Activated gamma-delta T cell (primary cell): ENCODE results near the gene GANC.
"Not testable (repeated sequence)": the region's sequence is repeated elsewhere in the genome, so short reads cannot be mapped to it uniquely, and the experiment has no call there.

Source experiments
- DNase-seq: peaks from one replicate; lab custom pipeline; 2025; lab: John Stamatoyannopoulos, UW

The GANC gene

GRCh38 chr15:42282926-42283325 is 9.9 kb downstream of the GANC start:
- no peak for DNase-seq

GRCh38 chr15:42283671-42284070 is 10.7 kb downstream of the GANC start:
- no peak for DNase-seq

- DNase-seq: no peak
These were observed 11.6 kb downstream of the GANC start for GRCh38 chr15:42284551-42284950.

- DNase-seq: no peak
These were observed 12.0 kb downstream of the GANC start for GRCh38 chr15:42285034-42285433.

GRCh38 chr15:42286445-42287029 is 13.5 kb downstream of the GANC start:
- no peak for DNase-seq

GRCh38 chr15:42287931-42288330 is 14.9 kb downstream of the GANC start:
- DNase-seq: no peak

GRCh38 chr15:42289166-42289565 is 16.2 kb downstream of the GANC start:
- no peak for DNase-seq

GRCh38 chr15:42301004-42301403 is 28.0 kb downstream of the GANC start:
- not testable (repeated sequence) for DNase-seq

GRCh38 chr15:42306681-42307080 is 33.7 kb downstream of the GANC start:
- no peak for DNase-seq

GRCh38 chr15:42313463-42313862 is 40.5 kb downstream of the GANC start:
- DNase-seq: no peak

GRCh38 chr15:42314818-42315217 is 41.8 kb downstream of the GANC start:
- no peak for DNase-seq

- no peak for DNase-seq
These were observed 42.5 kb downstream of the GANC start for GRCh38 chr15:42315521-42315920.

GRCh38 chr15:42316282-42316805 is 43.3 kb downstream of the GANC start:
- DNase-seq: not testable (repeated sequence)

- no peak for DNase-seq
These were observed 46.2 kb downstream of the GANC start for GRCh38 chr15:42319206-42319605.

- DNase-seq: no peak
These were observed 51.3 kb downstream of the GANC start for GRCh38 chr15:42324308-42324707.

- DNase-seq: no peak
These were observed 56.2 kb downstream of the GANC start for GRCh38 chr15:42329161-42329560.

GRCh38 chr15:42329992-42330391 is 57.0 kb downstream of the GANC start:
- DNase-seq: no peak

GRCh38 chr15:42331235-42331634 is 58.2 kb downstream of the GANC start:
- DNase-seq: no peak

- no peak for DNase-seq
These were observed 59.3 kb downstream of the GANC start for GRCh38 chr15:42332331-42332730.

- DNase-seq: no peak
These were observed 62.1 kb downstream of the GANC start for GRCh38 chr15:42335074-42335473.

- DNase-seq: not testable (repeated sequence)
These were observed 63.6 kb downstream of the GANC start for GRCh38 chr15:42336650-42337049.

- not testable (repeated sequence) for DNase-seq
These were observed 64.1 kb downstream of the GANC start for GRCh38 chr15:42337104-42337503.

- DNase-seq: no peak
These were observed 65.5 kb downstream of the GANC start for GRCh38 chr15:42338500-42338899.

GRCh38 chr15:42343596-42344232 is 70.7 kb downstream of the GANC start:
- DNase-seq: no peak
